ENCODE measurements around the gene GNMT.

GNMT gene

DNA sequence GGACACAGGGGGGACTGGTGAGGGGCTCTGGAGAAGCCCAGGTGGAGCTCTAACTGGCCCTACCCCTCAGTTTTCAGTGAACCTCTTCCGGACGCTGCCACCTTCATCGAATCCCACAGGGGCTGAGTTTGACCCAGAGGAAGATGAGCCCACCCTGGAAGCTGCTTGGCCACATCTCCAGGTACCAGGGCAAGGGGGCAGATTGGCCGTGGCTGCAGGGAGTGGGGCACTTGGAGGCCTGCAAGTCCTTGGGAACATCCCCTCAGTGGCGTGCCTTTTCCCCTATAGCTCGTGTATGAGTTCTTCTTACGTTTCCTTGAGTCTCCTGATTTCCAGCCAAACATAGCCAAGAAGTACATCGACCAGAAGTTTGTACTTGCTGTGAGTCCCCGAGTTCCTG is 46.6 kb downstream of the GNMT start:
- FAIRE-seq (no peak), DNase-seq (ENCODE audit: insufficient read length, low spot score) (no peak)
- TF ChIP-seq POLR2A (IDR thresholded peaks at IDR 0.05; ENCODE audit: low read depth, low read length) (no peak), TAF1 (IDR thresholded peaks at IDR 0.05; ENCODE audit: low read depth, low read length) (no peak), POLR2AphosphoS5 (IDR thresholded peaks at IDR 0.05; ENCODE audit: low read depth, low read length) (no peak)

DNA sequence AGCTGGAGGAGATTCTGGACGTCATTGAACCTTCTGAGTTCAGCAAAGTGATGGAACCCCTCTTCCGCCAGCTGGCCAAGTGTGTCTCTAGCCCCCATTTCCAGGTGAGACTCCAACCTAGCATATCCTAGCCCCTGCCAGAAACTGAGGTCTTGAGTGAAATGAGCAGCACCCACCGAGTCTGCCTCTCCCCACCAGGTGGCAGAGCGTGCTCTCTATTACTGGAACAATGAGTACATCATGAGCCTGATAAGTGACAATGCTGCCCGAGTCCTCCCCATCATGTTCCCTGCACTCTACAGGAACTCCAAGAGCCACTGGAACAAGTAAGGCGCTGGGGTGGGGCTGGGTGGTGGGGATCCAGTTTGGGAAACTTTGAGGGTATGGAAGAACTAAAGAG is 48.6 kb downstream of the GNMT start:
- DNase-seq (ENCODE audit: insufficient read length, low spot score) (peak; percentile 28), FAIRE-seq (peak; percentile 84)
- TF ChIP-seq POLR2AphosphoS5 (IDR thresholded peaks at IDR 0.05; ENCODE audit: low read depth, low read length), result no peak
- no peak for TF ChIP-seq PAX5 (IDR thresholded peaks at IDR 0.05; ENCODE audit: insufficient read depth, low read length, severe bottlenecking)
- TF ChIP-seq SPI1 (IDR thresholded peaks at IDR 0.05; ENCODE audit: low read depth, low read length), result no peak
- TF ChIP-seq POU2F2 (IDR thresholded peaks at IDR 0.05; ENCODE audit: low read depth, low read length), result no peak
- no peak for TF ChIP-seq TAF1 (IDR thresholded peaks at IDR 0.05; ENCODE audit: low read depth, low read length)
- no peak for TF ChIP-seq POLR2A (IDR thresholded peaks at IDR 0.05; ENCODE audit: low read depth, low read length)

DNA sequence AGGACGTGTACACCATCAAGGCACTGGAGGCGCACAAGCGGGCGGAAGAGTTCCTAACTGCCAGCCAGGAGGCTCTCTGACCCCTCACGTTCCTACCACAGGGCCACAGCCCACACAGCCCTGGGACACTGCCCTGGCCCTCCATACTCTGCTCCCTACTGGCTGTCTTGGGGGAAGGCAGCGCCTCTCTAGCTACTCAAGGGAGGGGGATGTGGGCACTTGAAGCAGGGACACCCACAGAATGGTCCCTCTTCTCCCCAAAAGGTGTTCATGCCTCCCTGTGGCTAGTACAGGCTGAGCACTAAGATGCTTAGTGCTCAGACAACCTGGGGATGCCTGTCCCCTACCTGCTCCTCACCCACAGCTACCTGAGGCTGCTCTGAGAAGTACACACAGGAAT is 50.7 kb downstream of the GNMT start:
- no peak for TF ChIP-seq PAX5 (IDR thresholded peaks at IDR 0.05; ENCODE audit: insufficient read depth, low read length, severe bottlenecking)
- no peak for TF ChIP-seq POU2F2 (IDR thresholded peaks at IDR 0.05; ENCODE audit: low read depth, low read length)
- no peak for TF ChIP-seq TAF1 (IDR thresholded peaks at IDR 0.05; ENCODE audit: low read depth, low read length)
- no peak for TF ChIP-seq SPI1 (IDR thresholded peaks at IDR 0.05; ENCODE audit: low read depth, low read length)
- no peak for TF ChIP-seq POLR2AphosphoS5 (IDR thresholded peaks at IDR 0.05; ENCODE audit: low read depth, low read length)
- TF ChIP-seq POLR2A (IDR thresholded peaks at IDR 0.05; ENCODE audit: low read depth, low read length), result no peak
- DNase-seq (ENCODE audit: insufficient read length, low spot score) (no peak), FAIRE-seq (no peak)

DNA sequence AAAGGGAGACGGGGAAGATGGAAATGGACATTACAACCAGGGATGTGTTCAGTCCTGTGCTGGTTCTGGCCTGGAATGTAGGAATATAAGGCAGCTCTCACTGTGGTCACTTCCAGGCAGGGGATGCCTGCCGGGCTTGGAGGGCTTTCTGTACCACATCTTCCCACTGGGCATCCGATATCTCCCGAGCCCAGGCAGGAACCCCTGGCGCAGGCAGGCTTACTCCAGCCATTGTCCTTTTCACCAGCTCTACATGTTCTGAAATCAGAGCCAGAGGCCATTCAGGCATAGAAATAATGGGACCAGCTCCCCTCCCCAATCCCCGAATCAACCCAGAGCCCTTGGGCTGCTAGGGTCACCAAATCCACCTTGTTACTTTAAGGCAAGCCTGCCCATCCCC is 51.8 kb downstream of the GNMT start:
- no peak for DNase-seq (ENCODE audit: insufficient read length, low spot score)
- TF ChIP-seq POLR2A (IDR thresholded peaks at IDR 0.05; ENCODE audit: low read depth, low read length), result no peak
- no peak for TF ChIP-seq TAF1 (IDR thresholded peaks at IDR 0.05; ENCODE audit: low read depth, low read length)
- TF ChIP-seq POU2F2 (IDR thresholded peaks at IDR 0.05; ENCODE audit: low read depth, low read length), result no peak
- no peak for TF ChIP-seq SPI1 (IDR thresholded peaks at IDR 0.05; ENCODE audit: low read depth, low read length)
- no peak for TF ChIP-seq PAX5 (IDR thresholded peaks at IDR 0.05; ENCODE audit: insufficient read depth, low read length, severe bottlenecking)
- TF ChIP-seq POLR2AphosphoS5 (IDR thresholded peaks at IDR 0.05; ENCODE audit: low read depth, low read length), result no peak
- no peak for FAIRE-seq

DNA sequence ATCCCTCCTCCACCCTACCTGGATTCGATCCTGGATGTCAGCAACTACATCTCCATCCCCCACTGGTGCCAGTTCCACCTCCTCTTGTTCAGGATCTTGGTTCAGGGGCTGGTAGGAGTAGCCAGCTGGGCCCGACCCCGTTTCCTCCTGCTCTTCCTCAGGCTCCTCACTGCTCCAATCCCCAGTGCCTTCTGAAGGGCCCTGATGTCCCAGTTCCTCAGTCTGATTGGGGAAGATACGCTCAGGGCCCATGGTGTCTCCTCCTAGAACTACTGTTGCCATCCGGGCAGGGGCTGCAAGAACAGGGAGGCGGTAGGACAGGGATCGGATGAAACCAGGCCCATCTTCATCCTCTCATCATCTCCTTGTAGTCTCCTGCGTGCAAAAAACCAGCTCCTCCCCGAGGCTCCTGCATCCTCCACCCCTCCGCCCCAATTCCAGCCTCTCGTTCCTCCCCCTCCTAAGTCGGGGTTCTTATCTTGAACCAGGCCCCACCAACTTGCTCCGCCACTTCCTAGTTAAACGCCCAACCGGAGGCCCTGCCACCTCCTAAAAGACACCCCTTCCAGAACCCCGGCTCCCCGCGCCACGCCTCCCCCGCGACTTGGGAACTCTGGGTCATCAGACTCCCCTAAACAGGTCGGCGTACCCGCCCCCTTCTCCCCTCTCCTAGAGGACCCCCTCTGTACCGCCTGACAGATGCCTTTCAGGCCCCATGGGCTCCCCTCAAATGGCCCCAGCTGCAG is 52.7 kb downstream of the GNMT start:
- TF ChIP-seq PAX5 (IDR thresholded peaks at IDR 0.05; ENCODE audit: insufficient read depth, low read length, severe bottlenecking) (no peak), POU2F2 (IDR thresholded peaks at IDR 0.05; ENCODE audit: low read depth, low read length) (no peak), POLR2A (IDR thresholded peaks at IDR 0.05; ENCODE audit: low read depth, low read length) (no peak), TAF1 (IDR thresholded peaks at IDR 0.05; ENCODE audit: low read depth, low read length) (no peak; the same call in 1 of the 2 replicates), SPI1 (IDR thresholded peaks at IDR 0.05; ENCODE audit: low read depth, low read length) (no peak), POLR2AphosphoS5 (IDR thresholded peaks at IDR 0.05; ENCODE audit: low read depth, low read length) (no peak)
- DNase-seq (ENCODE audit: insufficient read length, low spot score) (peak; percentile 24), FAIRE-seq (no peak)

All from GM12891 (cell line).